ENCODE measurements around the gene CEP162. TPM values are rescaled to one million over a fixed set of nuclear protein-coding genes. Genes with fewer than 3 reads are reported as not detected.

Gene CEP162
- total RNA-seq, 3 donors from 2014 or later (not counting 1 experiment from before 2014, with no cell fraction given) = 11.2 to 14.6 (median 12.0) TPM

DNA sequence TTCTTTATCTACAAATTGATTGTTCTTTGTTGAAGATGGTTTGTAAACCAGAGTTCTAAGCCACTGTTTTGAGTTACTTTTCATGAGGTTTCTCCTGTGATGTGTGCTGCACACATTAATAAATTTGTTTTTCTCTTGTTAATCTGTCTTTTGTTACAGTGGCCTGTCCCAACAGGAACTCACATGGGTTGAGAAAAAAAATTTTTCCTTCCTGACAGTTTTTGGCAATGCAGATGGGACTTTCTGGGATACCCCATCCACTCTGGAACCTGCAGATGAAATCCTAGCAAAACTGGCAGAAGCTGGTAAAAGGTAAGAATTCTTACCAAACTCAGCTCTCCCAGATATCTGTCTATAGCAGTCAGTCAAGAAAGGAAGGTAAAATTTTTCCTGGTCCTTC, 88.1 kb downstream of the CEP162 start:
- Mint-ChIP-seq H3K27me3 (ENCODE audit: low read depth in 2 of 2) (no peaks in the 10 kb centered on the region), H3K4me1 (peaks cover 5% of the 10 kb centered on the region in 2 donors), H3K4me3 (no peak overlapping the region), H3K9me3 (no peaks in the 10 kb centered on the region), H3K27ac (no peak overlapping the region), H3K36me3 (peaks cover 11% of the 10 kb centered on the region)
- H3K4me1 ChIP-seq (ENCODE audit: control insufficient read depth, insufficient read depth, low read length) = no peaks in the 10 kb centered on the region
- H3K27ac ChIP-seq (ENCODE audit: low read length) = no peak overlapping the region
- TF ChIP-seq, protein P1, sequence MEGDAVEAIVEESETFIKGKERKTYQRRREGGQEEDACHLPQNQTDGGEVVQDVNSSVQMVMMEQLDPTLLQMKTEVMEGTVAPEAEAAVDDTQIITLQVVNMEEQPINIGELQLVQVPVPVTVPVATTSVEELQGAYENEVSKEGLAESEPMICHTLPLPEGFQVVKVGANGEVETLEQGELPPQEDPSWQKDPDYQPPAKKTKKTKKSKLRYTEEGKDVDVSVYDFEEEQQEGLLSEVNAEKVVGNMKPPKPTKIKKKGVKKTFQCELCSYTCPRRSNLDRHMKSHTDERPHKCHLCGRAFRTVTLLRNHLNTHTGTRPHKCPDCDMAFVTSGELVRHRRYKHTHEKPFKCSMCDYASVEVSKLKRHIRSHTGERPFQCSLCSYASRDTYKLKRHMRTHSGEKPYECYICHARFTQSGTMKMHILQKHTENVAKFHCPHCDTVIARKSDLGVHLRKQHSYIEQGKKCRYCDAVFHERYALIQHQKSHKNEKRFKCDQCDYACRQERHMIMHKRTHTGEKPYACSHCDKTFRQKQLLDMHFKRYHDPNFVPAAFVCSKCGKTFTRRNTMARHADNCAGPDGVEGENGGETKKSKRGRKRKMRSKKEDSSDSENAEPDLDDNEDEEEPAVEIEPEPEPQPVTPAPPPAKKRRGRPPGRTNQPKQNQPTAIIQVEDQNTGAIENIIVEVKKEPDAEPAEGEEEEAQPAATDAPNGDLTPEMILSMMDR (IDR thresholded peaks at IDR 0.05) = no peak
- no peaks in the 10 kb centered on the region for H3K9me3 ChIP-seq (ENCODE audit: control insufficient read depth, insufficient read depth, low read length)
- intact Hi-C loops (cut with micrococcal nuclease) = no loop called here
- no peaks in the 10 kb centered on the region for H3K27me3 ChIP-seq (ENCODE audit: control insufficient read depth, insufficient read depth, low read length)
- ATAC-seq (no peak), DNase-seq (no peak)
- peaks cover 6% of the 10 kb centered on the region for H3K36me3 ChIP-seq (ENCODE audit: control insufficient read depth, insufficient read depth, low read length)
- H3K4me3 ChIP-seq (ENCODE audit: low read length) = no peak overlapping the region

DNA sequence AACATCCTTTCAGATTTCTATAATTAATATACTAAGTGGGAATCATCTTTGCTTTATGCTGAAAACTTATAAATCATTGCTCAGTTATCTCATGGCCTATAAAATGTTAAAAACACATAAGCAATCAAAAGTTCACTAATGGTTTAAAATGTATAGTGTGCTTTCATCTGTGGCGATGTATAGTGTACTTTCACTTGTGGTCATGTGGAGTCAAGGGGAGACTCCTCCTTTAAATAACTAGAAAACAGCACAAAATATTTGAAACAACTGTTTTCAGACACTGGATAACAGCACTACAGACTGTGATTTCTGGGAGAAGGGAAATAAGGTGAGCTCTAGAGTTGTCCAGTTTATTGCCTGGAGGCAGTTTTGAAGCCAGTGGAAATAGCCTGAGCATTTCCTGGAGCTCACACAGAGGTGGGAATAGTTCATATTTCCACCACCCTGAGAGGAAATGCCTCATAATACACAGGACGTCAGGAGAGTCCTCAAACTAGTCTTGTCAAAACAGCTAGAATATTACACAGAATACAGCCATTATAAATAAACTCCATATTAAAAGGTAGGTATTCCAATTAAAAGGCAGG, 89.4 kb downstream of the CEP162 start:
- no peak overlapping the region for H3K4me3 Mint-ChIP-seq
- H3K27me3 Mint-ChIP-seq (ENCODE audit: low read depth in 2 of 2) = no peaks in the 10 kb centered on the region
- no peaks in the 10 kb centered on the region for H3K9me3 Mint-ChIP-seq
- intact Hi-C loops (cut with micrococcal nuclease) = no loop called here
- ATAC-seq (no peak), DNase-seq (no peak)
- TF ChIP-seq, protein P1 (IDR thresholded peaks at IDR 0.05) = no peak
- H3K4me1 Mint-ChIP-seq = peaks cover 5% of the 10 kb centered on the region in 2 donors
- H3K27ac Mint-ChIP-seq = peak overlapping the region in 1 of 2 donors; percentile 40
- Histone ChIP-seq H3K27me3 (ENCODE audit: control insufficient read depth, insufficient read depth, low read length) (no peaks in the 10 kb centered on the region), H3K4me3 (ENCODE audit: low read length) (no peak overlapping the region), H3K4me1 (ENCODE audit: control insufficient read depth, insufficient read depth, low read length) (no peaks in the 10 kb centered on the region), H3K36me3 (ENCODE audit: control insufficient read depth, insufficient read depth, low read length) (peaks cover 6% of the 10 kb centered on the region), H3K9me3 (ENCODE audit: control insufficient read depth, insufficient read depth, low read length) (peaks cover 4% of the 10 kb centered on the region), H3K27ac (ENCODE audit: low read length) (no peak overlapping the region)
- no CpG with 5 or more reads among the region's 2 CpGs for WGBS (ENCODE audit: insufficient coverage)
- H3K36me3 Mint-ChIP-seq = peaks cover 12% of the 10 kb centered on the region

DNA sequence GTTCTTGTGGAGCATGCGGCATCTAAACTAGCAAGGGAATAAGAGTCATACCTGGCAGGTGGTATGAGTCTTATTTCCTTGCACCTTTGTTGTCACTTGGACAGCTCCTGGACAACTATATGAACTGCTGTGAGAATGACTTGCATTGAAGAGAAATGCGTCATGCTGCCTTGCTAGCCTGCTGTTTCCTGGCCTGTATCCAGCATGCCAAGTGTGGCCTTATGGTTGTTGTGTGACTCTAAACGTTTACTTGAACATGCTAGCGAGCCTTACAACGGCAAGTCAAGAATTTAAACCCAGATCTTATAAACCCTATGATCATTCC, 90.4 kb downstream of the CEP162 start:
- TF ChIP-seq, protein P1 (IDR thresholded peaks at IDR 0.05) = no peak
- Mint-ChIP-seq H3K36me3 (peaks cover 15% of the 10 kb centered on the region), H3K9me3 (peaks cover 3% of the 10 kb centered on the region in 2 donors), H3K27ac (no peak overlapping the region), H3K4me3 (no peak overlapping the region), H3K4me1 (peaks cover 5% of the 10 kb centered on the region in 2 donors), H3K27me3 (ENCODE audit: low read depth in 2 of 2) (no peaks in the 10 kb centered on the region)
- Histone ChIP-seq H3K27ac (ENCODE audit: low read length) (no peak overlapping the region), H3K36me3 (ENCODE audit: control insufficient read depth, insufficient read depth, low read length) (peaks cover 4% of the 10 kb centered on the region), H3K4me1 (ENCODE audit: control insufficient read depth, insufficient read depth, low read length) (no peaks in the 10 kb centered on the region), H3K27me3 (ENCODE audit: control insufficient read depth, insufficient read depth, low read length) (no peaks in the 10 kb centered on the region), H3K4me3 (ENCODE audit: low read length) (no peak overlapping the region), H3K9me3 (ENCODE audit: control insufficient read depth, insufficient read depth, low read length) (peaks cover 4% of the 10 kb centered on the region)
- WGBS (ENCODE audit: insufficient coverage) = 94% methylated on average over 5 of the region's 5 CpGs
- no peak for ATAC-seq
- DNase-seq = no peak
- intact Hi-C loops (cut with micrococcal nuclease) = no loop called here

DNA sequence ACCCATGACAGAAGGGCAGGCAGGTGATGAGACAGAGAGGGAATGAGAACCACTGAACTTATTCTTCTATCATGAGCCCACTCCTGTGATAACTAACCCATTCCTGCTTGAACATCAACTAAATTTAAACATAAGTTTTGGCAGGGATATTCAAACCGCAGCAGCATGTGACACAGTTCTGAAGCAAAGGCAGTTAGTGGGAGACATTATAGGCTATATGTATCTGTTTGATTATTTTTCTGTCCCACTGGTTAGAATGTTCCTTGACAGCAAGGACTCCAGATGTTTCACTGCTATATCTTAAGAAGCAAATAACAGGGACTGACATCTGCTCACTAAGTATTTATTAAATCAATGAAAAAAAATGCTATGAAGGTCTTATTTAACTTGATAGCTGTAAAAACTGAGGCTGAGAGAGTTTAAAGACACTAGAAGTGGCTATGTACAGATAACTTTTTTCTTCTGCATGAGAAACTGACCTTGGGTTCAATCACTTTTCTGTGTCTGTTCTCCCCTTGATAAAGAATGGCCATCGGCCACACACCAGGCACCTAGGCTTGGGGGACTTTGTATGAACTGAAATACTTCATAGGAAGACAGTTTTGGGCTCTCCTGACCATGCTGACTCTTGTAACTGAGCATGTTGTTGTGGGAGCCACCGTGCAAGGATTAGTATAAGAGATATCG, 90.9 kb downstream of the CEP162 start:
- no peaks in the 10 kb centered on the region for H3K27me3 ChIP-seq (ENCODE audit: control insufficient read depth, insufficient read depth, low read length)
- no peaks in the 10 kb centered on the region for H3K4me1 ChIP-seq (ENCODE audit: control insufficient read depth, insufficient read depth, low read length)
- WGBS (ENCODE audit: insufficient coverage) = 92% methylated on average over 4 of the region's 4 CpGs
- no peak for DNase-seq
- Mint-ChIP-seq H3K4me3 (no peak overlapping the region), H3K9me3 (peaks cover 3% of the 10 kb centered on the region in 2 donors), H3K27ac (no peak overlapping the region), H3K36me3 (peaks cover 11% of the 10 kb centered on the region), H3K4me1 (peaks cover 5% of the 10 kb centered on the region in 2 donors), H3K27me3 (ENCODE audit: low read depth in 2 of 2) (no peaks in the 10 kb centered on the region)
- intact Hi-C loops (cut with micrococcal nuclease) = no loop called here
- ATAC-seq = no peak
- H3K9me3 ChIP-seq (ENCODE audit: control insufficient read depth, insufficient read depth, low read length) = peaks cover 4% of the 10 kb centered on the region
- no peak overlapping the region for H3K4me3 ChIP-seq (ENCODE audit: low read length)
- H3K36me3 ChIP-seq (ENCODE audit: control insufficient read depth, insufficient read depth, low read length) = peaks cover 4% of the 10 kb centered on the region
- TF ChIP-seq, protein P1 (IDR thresholded peaks at IDR 0.05) = no peak
- H3K27ac ChIP-seq (ENCODE audit: low read length) = no peak overlapping the region

Data from natural killer cell (primary cell).